GM19099 (cell line): ENCODE results near the gene TBXAS1.

Experiments
- POLR2A ChIP-seq: IDR thresholded peaks from 3 replicates; pipeline ENCODE4 v1.6.1; 2011; ENCODE audit warnings: low read depth; ENCODE audit not compliant: insufficient read length; ENCODE audit errors: extremely low read depth

TBXAS1 gene

DNA sequence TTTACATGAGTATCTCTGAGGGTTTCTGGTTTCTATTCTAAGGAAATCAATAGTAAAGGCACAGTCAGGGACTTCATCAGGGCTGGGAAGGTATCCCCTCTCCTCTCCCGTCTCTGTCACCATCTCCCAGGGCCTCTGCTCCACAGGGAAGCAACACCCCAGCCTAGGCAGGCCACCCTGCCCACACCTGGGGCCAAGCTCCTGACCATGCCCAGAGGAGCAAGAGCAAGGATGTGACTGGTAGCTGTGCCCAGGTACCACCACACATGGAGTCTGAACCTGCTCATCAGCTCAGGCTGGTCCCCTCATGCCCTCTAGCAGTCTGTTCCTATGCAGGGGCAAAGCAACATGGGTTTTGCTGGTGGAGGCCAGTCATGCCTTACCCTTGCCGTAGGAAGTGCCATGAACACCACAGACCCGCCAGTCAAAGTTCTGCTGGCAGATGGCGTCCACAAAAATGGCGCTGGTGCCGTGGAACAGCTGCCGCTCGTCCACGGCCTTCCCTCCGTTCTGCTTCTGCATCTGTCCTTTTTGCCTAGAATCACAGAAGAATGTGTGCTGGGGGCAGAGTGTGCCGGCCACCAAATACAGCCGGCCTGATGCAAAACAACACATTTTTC lies 196.9 kb downstream of the TBXAS1 start:
- no peak for TF ChIP-seq POLR2A

DNA sequence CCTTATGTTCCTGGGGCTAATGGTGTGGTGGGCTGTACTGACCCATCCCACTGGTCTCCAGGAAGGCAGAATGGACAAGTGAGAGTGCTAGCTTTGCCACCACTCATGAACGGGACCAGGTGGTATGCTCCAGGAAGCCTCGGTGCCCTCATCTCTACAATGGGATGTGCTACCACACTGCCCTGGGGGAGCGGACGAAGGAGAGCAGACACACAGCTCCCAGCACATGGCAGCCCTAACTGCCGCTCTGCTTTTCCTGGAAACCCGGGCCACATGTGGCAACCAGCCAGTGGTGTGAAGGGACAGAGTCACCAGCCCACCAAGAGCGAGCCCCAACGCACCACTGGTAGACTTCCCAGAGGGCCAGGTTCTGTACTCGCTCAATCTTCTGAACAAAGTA lies 197.9 kb downstream of the TBXAS1 start:
- no peak for TF ChIP-seq POLR2A

GRCh38 chr7:140027858-140028257 lies 198.8 kb downstream of the TBXAS1 start:
- no peak for TF ChIP-seq POLR2A

DNA sequence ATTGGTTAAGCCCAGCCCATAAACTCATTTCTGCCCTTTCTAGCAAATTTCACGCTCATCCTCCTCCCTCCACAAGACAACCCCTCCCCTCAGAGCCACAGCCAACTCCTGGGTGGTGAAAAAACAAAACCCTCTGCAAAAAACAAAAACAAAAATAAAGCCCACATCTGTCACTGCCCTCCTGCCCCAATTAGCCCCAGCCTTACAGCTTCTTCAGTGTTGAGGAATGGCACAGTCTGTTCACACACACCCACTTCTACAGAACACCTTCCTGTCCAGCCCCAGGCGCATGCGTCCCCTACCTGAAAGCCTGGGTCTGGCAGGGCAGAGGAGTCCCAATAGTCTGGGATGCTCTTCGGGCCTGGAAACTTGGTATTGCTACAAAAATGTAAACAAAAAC lies 199.2 kb downstream of the TBXAS1 start:
- TF ChIP-seq POLR2A: no peak

GRCh38 chr7:140029072-140029471 lies 200.0 kb downstream of the TBXAS1 start:
- no peak for TF ChIP-seq POLR2A

GRCh38 chr7:140031364-140031763 lies 202.3 kb downstream of the TBXAS1 start:
- no peak for TF ChIP-seq POLR2A

DNA sequence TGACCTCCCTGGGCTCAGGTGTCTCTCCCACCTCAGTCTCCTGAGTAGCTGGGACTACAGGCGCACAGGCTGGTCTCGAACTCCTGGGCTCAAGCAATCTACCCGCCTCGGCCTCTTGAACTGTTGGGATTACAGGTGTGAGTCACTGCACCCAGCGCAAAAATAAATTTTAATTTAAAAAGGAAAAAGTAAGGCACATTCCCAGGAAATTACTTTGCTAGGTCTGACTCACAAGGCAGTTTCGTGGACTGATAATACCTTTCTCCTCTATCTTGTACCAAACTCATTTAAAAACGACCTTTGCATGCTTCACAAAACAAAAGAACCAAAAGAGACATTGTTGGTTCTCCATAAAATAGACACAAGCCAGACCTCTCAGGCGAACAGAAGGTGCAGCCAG lies 204.0 kb downstream of the TBXAS1 start:
- TF ChIP-seq POLR2A: no peak

DNA sequence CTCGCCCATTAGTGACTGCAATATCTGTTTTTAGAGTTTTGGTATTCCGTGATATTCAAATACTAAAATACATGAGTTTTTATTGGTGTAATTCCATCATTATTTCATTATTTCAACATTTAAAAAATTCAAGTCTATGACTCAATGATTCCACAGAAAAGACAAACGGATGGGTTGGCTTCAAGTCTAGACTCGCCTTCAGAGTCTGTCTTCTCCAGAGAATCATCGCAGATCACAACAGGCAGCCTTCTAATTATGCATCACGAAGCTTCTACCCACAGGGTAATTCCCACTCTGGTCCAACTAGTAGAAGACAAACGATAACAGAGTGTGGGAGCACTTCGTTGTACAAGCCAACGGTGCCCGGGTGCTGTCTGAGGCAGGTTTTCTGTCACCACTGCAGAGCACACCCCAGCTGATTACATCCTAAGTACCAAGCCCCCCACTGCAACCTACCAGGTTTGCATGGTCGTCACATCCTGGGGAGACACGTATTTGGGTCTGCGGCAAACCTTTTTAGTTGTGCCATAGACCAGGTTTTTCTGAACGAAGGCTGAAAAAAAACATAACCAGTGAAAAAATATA lies 204.8 kb downstream of the TBXAS1 start:
- no peak for TF ChIP-seq POLR2A

- no peak for TF ChIP-seq POLR2A
Measured at GRCh38 chr7:140034421-140034820, 205.4 kb downstream of the TBXAS1 start.

GRCh38 chr7:140035400-140036223 lies 206.5 kb downstream of the TBXAS1 start:
- no peak for TF ChIP-seq POLR2A

GRCh38 chr7:140036224-140036962 lies 207.3 kb downstream of the TBXAS1 start:
- no peak for TF ChIP-seq POLR2A

GRCh38 chr7:140039066-140039465 lies 210.0 kb downstream of the TBXAS1 start:
- no peak for TF ChIP-seq POLR2A

DNA sequence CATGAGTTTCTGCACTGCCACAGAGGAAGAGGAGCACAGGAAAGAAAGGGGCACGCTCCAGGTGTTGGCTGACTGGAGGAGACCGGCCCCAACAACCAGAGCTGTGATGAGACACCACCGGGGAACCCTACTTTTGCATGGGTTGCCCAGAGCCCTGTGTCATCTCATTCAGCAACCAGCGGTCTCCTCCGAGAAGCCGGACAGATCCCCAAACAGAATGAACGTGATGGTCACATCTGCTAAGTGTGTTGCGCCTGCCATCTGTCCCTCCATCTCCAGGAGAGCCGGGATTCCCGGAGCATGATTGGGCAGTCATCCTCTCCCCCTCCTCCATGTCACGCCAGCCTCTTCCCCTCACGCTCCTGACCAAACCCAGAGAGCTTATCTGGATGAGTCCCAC lies 210.8 kb downstream of the TBXAS1 start:
- TF ChIP-seq POLR2A: no peak

DNA sequence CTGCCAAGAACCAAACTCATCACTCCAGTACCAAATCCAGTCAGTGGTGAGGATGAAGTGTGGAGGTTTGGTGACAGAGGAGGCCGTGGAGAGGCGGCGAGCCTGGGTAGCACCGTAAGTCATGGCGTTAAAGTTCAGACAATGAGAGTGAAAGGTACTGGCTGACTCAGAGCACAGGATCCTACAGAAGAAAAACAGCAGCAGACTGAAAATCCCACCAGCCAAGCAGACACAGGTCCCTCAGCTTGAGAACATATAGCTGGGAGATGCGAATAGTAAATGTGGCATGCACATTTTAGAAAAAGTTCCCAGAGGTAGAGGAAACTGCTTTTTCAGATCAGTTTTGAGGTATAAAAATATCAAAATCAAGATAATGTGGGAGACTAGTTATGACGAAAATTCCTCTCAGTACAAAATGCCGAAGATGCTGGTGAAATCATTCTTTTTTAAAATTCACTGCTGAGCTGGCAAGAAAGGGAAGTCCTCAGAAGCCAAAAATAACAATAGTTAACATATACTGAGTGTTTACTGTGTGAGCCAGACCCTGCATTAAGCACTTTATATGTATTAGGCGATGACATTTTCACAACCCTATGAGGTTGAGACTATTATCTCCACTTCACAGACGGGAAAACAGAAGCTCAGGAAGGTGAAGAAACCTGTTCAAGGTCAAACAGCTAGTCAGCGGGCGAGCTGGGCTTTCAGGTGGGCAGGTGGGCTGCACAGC lies 212.8 kb downstream of the TBXAS1 start:
- TF ChIP-seq POLR2A: no peak

DNA sequence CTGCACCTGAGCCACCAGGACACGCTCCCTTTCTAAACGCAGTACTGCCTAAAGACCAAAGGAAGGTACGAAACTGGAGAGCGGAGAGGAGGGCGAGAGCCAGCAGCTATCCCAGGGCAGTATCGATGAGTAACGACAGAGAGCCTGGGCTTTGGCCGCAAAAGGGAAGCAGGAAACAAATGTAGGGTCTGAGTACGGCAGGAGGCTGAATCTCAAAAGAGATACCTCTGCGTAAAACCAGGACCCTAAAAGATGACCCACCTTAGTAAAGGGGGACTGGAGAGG lies 213.3 kb downstream of the TBXAS1 start:
- TF ChIP-seq POLR2A: no peak
